ENCODE data around the gene STAT5B.
A peak's percentile ranks its signal among the peaks of the same experiment; 100 is the strongest.

The STAT5B gene

DNA sequence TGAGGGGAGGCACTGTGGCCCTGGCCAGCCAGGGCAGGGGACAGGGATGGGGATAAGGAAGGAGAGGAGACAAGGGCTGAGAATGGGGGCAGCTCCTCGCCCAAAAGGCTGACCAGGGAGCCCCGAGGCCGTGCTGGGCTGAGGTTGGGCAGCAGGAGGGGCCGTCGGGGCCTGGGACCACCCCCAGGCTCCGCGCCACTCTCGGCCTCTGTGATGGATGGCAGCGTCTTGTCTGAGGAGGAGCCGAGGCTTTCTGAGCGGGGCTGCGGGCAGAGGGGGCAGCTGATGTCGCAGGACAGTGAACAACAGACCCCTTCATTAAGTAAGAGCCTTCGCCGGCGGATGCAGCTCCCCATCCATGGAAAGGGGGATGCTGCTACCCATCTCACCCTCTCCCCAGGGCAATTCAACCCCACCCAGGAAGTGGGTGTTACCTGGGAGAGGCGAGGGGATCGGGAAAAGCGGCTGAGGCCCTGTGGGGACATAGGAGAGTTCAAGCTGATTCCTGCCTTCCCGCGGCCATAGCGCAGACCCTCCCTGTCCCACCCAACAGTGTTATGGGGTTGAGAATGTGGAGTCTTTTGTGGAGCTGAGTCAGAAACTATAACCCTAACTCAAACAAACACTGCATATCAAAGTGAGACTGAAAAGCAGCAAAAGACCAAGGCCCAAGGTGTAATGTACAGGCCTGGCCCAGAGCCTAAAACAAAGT is 112.3 kb downstream of the STAT5B start:
- TF ChIP-seq, protein P1, sequence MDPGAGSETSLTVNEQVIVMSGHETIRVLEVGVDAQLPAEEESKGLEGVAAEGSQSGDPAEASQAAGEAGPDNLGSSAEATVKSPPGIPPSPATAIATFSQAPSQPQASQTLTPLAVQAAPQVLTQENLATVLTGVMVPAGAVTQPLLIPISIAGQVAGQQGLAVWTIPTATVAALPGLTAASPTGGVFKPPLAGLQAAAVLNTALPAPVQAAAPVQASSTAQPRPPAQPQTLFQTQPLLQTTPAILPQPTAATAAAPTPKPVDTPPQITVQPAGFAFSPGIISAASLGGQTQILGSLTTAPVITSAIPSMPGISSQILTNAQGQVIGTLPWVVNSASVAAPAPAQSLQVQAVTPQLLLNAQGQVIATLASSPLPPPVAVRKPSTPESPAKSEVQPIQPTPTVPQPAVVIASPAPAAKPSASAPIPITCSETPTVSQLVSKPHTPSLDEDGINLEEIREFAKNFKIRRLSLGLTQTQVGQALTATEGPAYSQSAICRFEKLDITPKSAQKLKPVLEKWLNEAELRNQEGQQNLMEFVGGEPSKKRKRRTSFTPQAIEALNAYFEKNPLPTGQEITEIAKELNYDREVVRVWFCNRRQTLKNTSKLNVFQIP (CRISPR knock-in tag; IDR thresholded peaks at IDR 0.05; ENCODE audit: borderline replicate concordance, low read depth): no peak
- no peak for TF ChIP-seq CSDC2 (CRISPR knock-in tag; IDR thresholded peaks at IDR 0.05)
- TF ChIP-seq TCF4 (CRISPR knock-in tag; IDR thresholded peaks at IDR 0.05; ENCODE audit: borderline replicate concordance): no peak
- TF ChIP-seq ZFP30 (CRISPR knock-in tag; IDR thresholded peaks at IDR 0.05): no peak
- ATAC-seq: no peak

DNA sequence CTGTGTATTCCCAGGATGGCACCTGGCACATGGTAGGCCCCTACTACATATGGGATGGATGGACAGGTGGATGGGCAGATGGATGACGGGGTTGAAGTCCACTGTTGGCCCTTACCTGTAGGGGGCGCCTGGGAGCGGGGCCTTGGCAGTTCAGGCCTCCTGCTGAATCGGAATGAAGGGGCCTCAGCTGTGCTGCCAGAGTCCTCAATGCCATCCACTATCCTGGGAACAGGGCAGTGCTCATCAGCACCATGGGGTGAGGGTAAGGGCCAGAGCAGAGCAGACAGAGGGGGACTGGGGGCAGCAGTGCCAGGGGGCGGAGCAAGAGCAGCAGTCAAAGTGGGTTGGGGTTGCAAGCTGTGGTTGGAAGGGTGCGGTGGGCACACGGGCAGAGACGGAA is 113.1 kb downstream of the STAT5B start:
- ATAC-seq: peak; percentile 16; the same call in 1 of the 3 replicates

DNA sequence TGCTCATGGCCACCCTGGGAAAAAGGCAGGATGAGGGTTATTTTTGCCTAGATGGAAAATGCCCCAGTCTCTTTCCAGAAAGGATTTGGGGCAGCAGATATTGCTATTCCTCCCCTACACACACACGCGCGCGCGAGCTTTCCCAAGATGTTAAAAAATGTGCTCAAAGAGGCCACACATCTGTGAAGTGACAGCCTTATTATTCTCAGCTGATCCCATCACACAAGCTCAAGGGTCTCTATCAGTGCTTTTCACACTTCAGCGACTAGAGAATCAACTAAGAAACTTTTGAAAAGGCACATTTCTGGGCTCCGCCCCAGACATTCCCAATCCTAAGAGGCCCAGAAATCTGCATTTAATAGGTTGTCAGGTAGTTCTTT is 115.7 kb downstream of the STAT5B start:
- ATAC-seq: no peak

More for the DNA sequence above, 113.1 kb downstream of the STAT5B start:
- TF ChIP-seq PPARA (CRISPR knock-in tag; IDR thresholded peaks at IDR 0.05; ENCODE audit: borderline replicate concordance) (no peak), ARNTL (CRISPR knock-in tag; IDR thresholded peaks at IDR 0.05; ENCODE audit: borderline replicate concordance, low read depth) (no peak), TOX (CRISPR knock-in tag; IDR thresholded peaks at IDR 0.05; ENCODE audit: borderline replicate concordance) (no peak), ZNF565 (CRISPR knock-in tag; conservative IDR thresholded peaks at IDR 0.05; ENCODE audit: low read depth) (no peak), OSR1 (CRISPR knock-in tag; IDR thresholded peaks at IDR 0.05) (no peak), ZFP3 (CRISPR knock-in tag; IDR thresholded peaks at IDR 0.05) (no peak), CSDC2 (CRISPR knock-in tag; IDR thresholded peaks at IDR 0.05) (no peak), ZFP30 (CRISPR knock-in tag; IDR thresholded peaks at IDR 0.05) (no peak), ZC3H10 (CRISPR knock-in tag; IDR thresholded peaks at IDR 0.05) (no peak)
- TF ChIP-seq, protein P2, sequence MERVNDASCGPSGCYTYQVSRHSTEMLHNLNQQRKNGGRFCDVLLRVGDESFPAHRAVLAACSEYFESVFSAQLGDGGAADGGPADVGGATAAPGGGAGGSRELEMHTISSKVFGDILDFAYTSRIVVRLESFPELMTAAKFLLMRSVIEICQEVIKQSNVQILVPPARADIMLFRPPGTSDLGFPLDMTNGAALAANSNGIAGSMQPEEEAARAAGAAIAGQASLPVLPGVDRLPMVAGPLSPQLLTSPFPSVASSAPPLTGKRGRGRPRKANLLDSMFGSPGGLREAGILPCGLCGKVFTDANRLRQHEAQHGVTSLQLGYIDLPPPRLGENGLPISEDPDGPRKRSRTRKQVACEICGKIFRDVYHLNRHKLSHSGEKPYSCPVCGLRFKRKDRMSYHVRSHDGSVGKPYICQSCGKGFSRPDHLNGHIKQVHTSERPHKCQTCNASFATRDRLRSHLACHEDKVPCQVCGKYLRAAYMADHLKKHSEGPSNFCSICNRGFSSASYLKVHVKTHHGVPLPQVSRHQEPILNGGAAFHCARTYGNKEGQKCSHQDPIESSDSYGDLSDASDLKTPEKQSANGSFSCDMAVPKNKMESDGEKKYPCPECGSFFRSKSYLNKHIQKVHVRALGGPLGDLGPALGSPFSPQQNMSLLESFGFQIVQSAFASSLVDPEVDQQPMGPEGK (CRISPR knock-in tag; IDR thresholded peaks at IDR 0.05; ENCODE audit: borderline replicate concordance): no peak
- TF ChIP-seq, protein P3, sequence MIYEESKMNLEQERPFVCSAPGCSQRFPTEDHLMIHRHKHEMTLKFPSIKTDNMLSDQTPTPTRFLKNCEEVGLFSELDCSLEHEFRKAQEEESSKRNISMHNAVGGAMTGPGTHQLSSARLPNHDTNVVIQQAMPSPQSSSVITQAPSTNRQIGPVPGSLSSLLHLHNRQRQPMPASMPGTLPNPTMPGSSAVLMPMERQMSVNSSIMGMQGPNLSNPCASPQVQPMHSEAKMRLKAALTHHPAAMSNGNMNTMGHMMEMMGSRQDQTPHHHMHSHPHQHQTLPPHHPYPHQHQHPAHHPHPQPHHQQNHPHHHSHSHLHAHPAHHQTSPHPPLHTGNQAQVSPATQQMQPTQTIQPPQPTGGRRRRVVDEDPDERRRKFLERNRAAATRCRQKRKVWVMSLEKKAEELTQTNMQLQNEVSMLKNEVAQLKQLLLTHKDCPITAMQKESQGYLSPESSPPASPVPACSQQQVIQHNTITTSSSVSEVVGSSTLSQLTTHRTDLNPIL (CRISPR knock-in tag; IDR thresholded peaks at IDR 0.05; ENCODE audit: low read depth): no peak

More for the DNA sequence above, 115.7 kb downstream of the STAT5B start:
- TF ChIP-seq ZC3H10 (CRISPR knock-in tag; IDR thresholded peaks at IDR 0.05) (no peak), OSR1 (CRISPR knock-in tag; IDR thresholded peaks at IDR 0.05) (no peak), ESRRG (CRISPR knock-in tag; IDR thresholded peaks at IDR 0.05) (no peak), PPARA (CRISPR knock-in tag; IDR thresholded peaks at IDR 0.05; ENCODE audit: borderline replicate concordance) (no peak), TOX (CRISPR knock-in tag; IDR thresholded peaks at IDR 0.05; ENCODE audit: borderline replicate concordance) (no peak), ZFP3 (CRISPR knock-in tag; IDR thresholded peaks at IDR 0.05) (no peak), BACH2 (CRISPR knock-in tag; IDR thresholded peaks at IDR 0.05; ENCODE audit: borderline replicate concordance) (no peak), SNAI2 (CRISPR knock-in tag; IDR thresholded peaks at IDR 0.05) (no peak), ISL1 (CRISPR knock-in tag; IDR thresholded peaks at IDR 0.05) (no peak), ZNF8 (CRISPR knock-in tag; IDR thresholded peaks at IDR 0.05) (no peak), ZFP30 (CRISPR knock-in tag; IDR thresholded peaks at IDR 0.05) (no peak), RARB (CRISPR knock-in tag; IDR thresholded peaks at IDR 0.05) (no peak), TCF4 (CRISPR knock-in tag; IDR thresholded peaks at IDR 0.05; ENCODE audit: borderline replicate concordance) (no peak), ARNTL (CRISPR knock-in tag; IDR thresholded peaks at IDR 0.05; ENCODE audit: borderline replicate concordance, low read depth) (no peak)
- TF ChIP-seq, protein P3 (CRISPR knock-in tag; IDR thresholded peaks at IDR 0.05; ENCODE audit: low read depth): no peak
- TF ChIP-seq, protein P2 (CRISPR knock-in tag; IDR thresholded peaks at IDR 0.05; ENCODE audit: borderline replicate concordance): no peak
- TF ChIP-seq, protein P4, sequence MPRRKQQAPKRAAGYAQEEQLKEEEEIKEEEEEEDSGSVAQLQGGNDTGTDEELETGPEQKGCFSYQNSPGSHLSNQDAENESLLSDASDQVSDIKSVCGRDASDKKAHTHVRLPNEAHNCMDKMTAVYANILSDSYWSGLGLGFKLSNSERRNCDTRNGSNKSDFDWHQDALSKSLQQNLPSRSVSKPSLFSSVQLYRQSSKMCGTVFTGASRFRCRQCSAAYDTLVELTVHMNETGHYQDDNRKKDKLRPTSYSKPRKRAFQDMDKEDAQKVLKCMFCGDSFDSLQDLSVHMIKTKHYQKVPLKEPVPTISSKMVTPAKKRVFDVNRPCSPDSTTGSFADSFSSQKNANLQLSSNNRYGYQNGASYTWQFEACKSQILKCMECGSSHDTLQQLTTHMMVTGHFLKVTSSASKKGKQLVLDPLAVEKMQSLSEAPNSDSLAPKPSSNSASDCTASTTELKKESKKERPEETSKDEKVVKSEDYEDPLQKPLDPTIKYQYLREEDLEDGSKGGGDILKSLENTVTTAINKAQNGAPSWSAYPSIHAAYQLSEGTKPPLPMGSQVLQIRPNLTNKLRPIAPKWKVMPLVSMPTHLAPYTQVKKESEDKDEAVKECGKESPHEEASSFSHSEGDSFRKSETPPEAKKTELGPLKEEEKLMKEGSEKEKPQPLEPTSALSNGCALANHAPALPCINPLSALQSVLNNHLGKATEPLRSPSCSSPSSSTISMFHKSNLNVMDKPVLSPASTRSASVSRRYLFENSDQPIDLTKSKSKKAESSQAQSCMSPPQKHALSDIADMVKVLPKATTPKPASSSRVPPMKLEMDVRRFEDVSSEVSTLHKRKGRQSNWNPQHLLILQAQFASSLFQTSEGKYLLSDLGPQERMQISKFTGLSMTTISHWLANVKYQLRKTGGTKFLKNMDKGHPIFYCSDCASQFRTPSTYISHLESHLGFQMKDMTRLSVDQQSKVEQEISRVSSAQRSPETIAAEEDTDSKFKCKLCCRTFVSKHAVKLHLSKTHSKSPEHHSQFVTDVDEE (CRISPR knock-in tag; IDR thresholded peaks at IDR 0.05): no peak
- TF ChIP-seq, protein P5, sequence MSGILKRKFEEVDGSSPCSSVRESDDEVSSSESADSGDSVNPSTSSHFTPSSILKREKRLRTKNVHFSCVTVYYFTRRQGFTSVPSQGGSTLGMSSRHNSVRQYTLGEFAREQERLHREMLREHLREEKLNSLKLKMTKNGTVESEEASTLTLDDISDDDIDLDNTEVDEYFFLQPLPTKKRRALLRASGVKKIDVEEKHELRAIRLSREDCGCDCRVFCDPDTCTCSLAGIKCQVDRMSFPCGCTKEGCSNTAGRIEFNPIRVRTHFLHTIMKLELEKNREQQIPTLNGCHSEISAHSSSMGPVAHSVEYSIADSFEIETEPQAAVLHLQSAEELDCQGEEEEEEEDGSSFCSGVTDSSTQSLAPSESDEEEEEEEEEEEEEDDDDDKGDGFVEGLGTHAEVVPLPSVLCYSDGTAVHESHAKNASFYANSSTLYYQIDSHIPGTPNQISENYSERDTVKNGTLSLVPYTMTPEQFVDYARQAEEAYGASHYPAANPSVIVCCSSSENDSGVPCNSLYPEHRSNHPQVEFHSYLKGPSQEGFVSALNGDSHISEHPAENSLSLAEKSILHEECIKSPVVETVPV (CRISPR knock-in tag; IDR thresholded peaks at IDR 0.05): no peak

All from SK-N-SH treated with all-trans-retinoic acid at 6 μM for 48 hours (cell line).